Measurements from ENCODE around the gene TMEM229A.

DNA sequence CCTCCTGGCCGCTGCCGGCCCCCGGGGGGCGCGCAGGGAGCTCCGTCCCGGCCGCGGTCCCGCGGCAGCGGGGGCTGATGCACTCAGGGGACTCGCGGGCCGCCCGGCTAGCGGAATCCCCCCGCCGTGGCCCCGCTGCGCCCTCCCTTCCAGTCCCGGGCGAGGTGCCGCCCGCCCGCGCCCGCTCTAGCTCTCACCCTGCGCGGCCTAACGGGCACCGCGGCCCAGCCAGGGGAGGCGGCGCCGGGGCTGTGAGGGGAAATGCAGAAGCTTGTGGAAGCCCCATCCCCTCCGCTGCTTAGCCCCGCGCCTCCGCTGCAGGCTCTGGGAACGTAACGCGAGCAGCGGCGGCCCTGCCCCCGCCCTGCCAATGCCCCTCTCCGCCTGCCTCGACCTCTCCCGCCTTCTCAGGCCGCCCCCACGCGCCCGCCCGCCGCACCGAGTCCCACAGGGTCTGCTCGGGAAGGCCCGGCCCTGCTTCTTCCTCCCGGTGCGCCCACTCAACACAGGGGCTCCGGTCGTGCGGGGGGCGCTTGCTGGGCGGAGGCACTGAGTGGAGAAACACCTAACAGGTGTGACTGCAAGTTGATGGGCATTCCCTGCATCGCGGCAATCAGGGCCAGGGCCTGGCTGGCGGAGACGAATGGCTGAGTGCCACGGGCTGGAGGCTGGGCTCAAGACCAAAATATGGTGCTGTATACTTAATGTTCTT lies 384 bp upstream of the TMEM229A start:
- no peak for TF ChIP-seq POLR2A (IDR thresholded peaks at IDR 0.05; ENCODE audit: low read length)
- no peak for TF ChIP-seq GATA1 (IDR thresholded peaks at IDR 0.05; ENCODE audit: low read depth, low read length)
